T-helper 1 cell treated with Interleukin-12 subunit alpha and Interleukin-12 subunit beta and Interleukin-4 antibody, amounts not matched to agents 30 μg/mL and 1 μg/mL, for 36 hours (primary cell): Measurements from ENCODE around the gene FERMT3.
A peak's percentile ranks its signal among the peaks of the same experiment; 100 is the strongest.

Experiments used
- H3K27ac Mint-ChIP-seq: one replicate; pipeline ENCODE4 v1.8.0; 2021; ENCODE audit warnings: mild to moderate bottlenecking, mixed read lengths
- H3K27me3 Mint-ChIP-seq: one replicate; pipeline ENCODE4 v1.8.0; 2021; ENCODE audit warnings: low read depth, mixed read lengths
- H3K36me3 Mint-ChIP-seq: one replicate; pipeline ENCODE4 v1.8.0; 2021; ENCODE audit warnings: low read depth, mixed read lengths
- H3K4me1 Mint-ChIP-seq: one replicate; pipeline ENCODE4 v1.8.0; 2021; ENCODE audit warnings: low read depth, mixed read lengths
- H3K4me3 Mint-ChIP-seq: one replicate; pipeline ENCODE4 v1.8.0; 2021; ENCODE audit warnings: mild to moderate bottlenecking, moderate library complexity, mixed read lengths
- H3K9me3 Mint-ChIP-seq: one replicate; pipeline ENCODE4 v1.8.0; 2021; ENCODE audit warnings: mixed read lengths

Gene FERMT3

GRCh38 chr11:64261556-64262080 lies 55.1 kb downstream of the FERMT3 start:
- Mint-ChIP-seq H3K36me3 (peaks cover 21% of the 10 kb centered on the region), H3K9me3 (no peaks in the 10 kb centered on the region), H3K27me3 (no peaks in the 10 kb centered on the region), H3K4me3 (no peak overlapping the region), H3K4me1 (peaks cover 6% of the 10 kb centered on the region), H3K27ac (no peak overlapping the region)

GRCh38 chr11:64262271-64263002 lies 55.9 kb downstream of the FERMT3 start:
- H3K27ac Mint-ChIP-seq = no peak overlapping the region
- peaks cover 21% of the 10 kb centered on the region for H3K36me3 Mint-ChIP-seq
- H3K4me3 Mint-ChIP-seq = no peak overlapping the region
- H3K9me3 Mint-ChIP-seq = no peaks in the 10 kb centered on the region
- H3K27me3 Mint-ChIP-seq = no peaks in the 10 kb centered on the region
- H3K4me1 Mint-ChIP-seq = peaks cover 6% of the 10 kb centered on the region

GRCh38 chr11:64263021-64263946 lies 56.8 kb downstream of the FERMT3 start:
- no peak overlapping the region for H3K4me3 Mint-ChIP-seq
- no peak overlapping the region for H3K27ac Mint-ChIP-seq
- peaks cover 9% of the 10 kb centered on the region for H3K4me1 Mint-ChIP-seq
- H3K27me3 Mint-ChIP-seq = no peaks in the 10 kb centered on the region
- H3K36me3 Mint-ChIP-seq = peaks cover 18% of the 10 kb centered on the region
- no peaks in the 10 kb centered on the region for H3K9me3 Mint-ChIP-seq

- no peaks in the 10 kb centered on the region for H3K9me3 Mint-ChIP-seq
- H3K4me1 Mint-ChIP-seq = peaks cover 14% of the 10 kb centered on the region
- no peak overlapping the region for H3K4me3 Mint-ChIP-seq
- peaks cover 21% of the 10 kb centered on the region for H3K36me3 Mint-ChIP-seq
- no peak overlapping the region for H3K27ac Mint-ChIP-seq
- no peaks in the 10 kb centered on the region for H3K27me3 Mint-ChIP-seq
Measured at GRCh38 chr11:64263947-64264317, 57.4 kb downstream of the FERMT3 start.

- Mint-ChIP-seq H3K36me3 (peaks cover 21% of the 10 kb centered on the region), H3K4me3 (no peak overlapping the region), H3K27me3 (no peaks in the 10 kb centered on the region), H3K4me1 (peaks cover 14% of the 10 kb centered on the region), H3K9me3 (no peaks in the 10 kb centered on the region), H3K27ac (no peak overlapping the region)
Measured at GRCh38 chr11:64264371-64264852, 57.9 kb downstream of the FERMT3 start.

- no peak overlapping the region for H3K27ac Mint-ChIP-seq
- no peak overlapping the region for H3K4me3 Mint-ChIP-seq
- H3K27me3 Mint-ChIP-seq = no peaks in the 10 kb centered on the region
- H3K36me3 Mint-ChIP-seq = peaks cover 14% of the 10 kb centered on the region
- no peaks in the 10 kb centered on the region for H3K9me3 Mint-ChIP-seq
- H3K4me1 Mint-ChIP-seq = peaks cover 14% of the 10 kb centered on the region
Measured at GRCh38 chr11:64265176-64266160, 58.9 kb downstream of the FERMT3 start.

- H3K9me3 Mint-ChIP-seq = no peaks in the 10 kb centered on the region
- H3K27me3 Mint-ChIP-seq = no peaks in the 10 kb centered on the region
- peaks cover 14% of the 10 kb centered on the region for H3K4me1 Mint-ChIP-seq
- H3K4me3 Mint-ChIP-seq = no peak overlapping the region
- H3K36me3 Mint-ChIP-seq = peaks cover 12% of the 10 kb centered on the region
- H3K27ac Mint-ChIP-seq = no peak overlapping the region
Measured at GRCh38 chr11:64266339-64266738, 59.8 kb downstream of the FERMT3 start.

GRCh38 chr11:64267207-64267945 lies 60.9 kb downstream of the FERMT3 start:
- H3K36me3 Mint-ChIP-seq = peaks cover 13% of the 10 kb centered on the region
- H3K4me1 Mint-ChIP-seq = peaks cover 20% of the 10 kb centered on the region
- H3K27ac Mint-ChIP-seq = no peak overlapping the region
- no peaks in the 10 kb centered on the region for H3K27me3 Mint-ChIP-seq
- no peak overlapping the region for H3K4me3 Mint-ChIP-seq
- no peaks in the 10 kb centered on the region for H3K9me3 Mint-ChIP-seq

GRCh38 chr11:64268025-64268892 lies 61.7 kb downstream of the FERMT3 start:
- peaks cover 10% of the 10 kb centered on the region for H3K36me3 Mint-ChIP-seq
- H3K27ac Mint-ChIP-seq = peak overlapping the region; percentile 99
- peaks cover 21% of the 10 kb centered on the region for H3K4me1 Mint-ChIP-seq
- H3K27me3 Mint-ChIP-seq = no peaks in the 10 kb centered on the region
- H3K4me3 Mint-ChIP-seq = peak overlapping the region; percentile 89
- no peaks in the 10 kb centered on the region for H3K9me3 Mint-ChIP-seq

- no peaks in the 10 kb centered on the region for H3K9me3 Mint-ChIP-seq
- peaks cover 9% of the 10 kb centered on the region for H3K36me3 Mint-ChIP-seq
- peak overlapping the region; percentile 99 for H3K27ac Mint-ChIP-seq
- no peaks in the 10 kb centered on the region for H3K27me3 Mint-ChIP-seq
- peaks cover 23% of the 10 kb centered on the region for H3K4me1 Mint-ChIP-seq
- H3K4me3 Mint-ChIP-seq = peak overlapping the region; percentile 89
Measured at GRCh38 chr11:64268893-64269539, 62.5 kb downstream of the FERMT3 start.

GRCh38 chr11:64269540-64270220 lies 63.2 kb downstream of the FERMT3 start:
- Mint-ChIP-seq H3K4me1 (peaks cover 23% of the 10 kb centered on the region), H3K27me3 (no peaks in the 10 kb centered on the region), H3K27ac (peak overlapping the region; percentile 99), H3K4me3 (peak overlapping the region; percentile 89), H3K9me3 (no peaks in the 10 kb centered on the region), H3K36me3 (peaks cover 9% of the 10 kb centered on the region)
